DND-41 (cell line): ENCODE measurements around the gene TSPAN17.

Experiments
- EZH2 ChIP-seq: IDR thresholded peaks from 3 replicates; pipeline ENCODE4 v1.6.1; 2012; ENCODE audit warnings: borderline replicate concordance, low read depth, mild to moderate bottlenecking, moderate library complexity, low read length, inconsistent platforms; ENCODE audit not compliant: severe bottlenecking
- TF ChIP-seq, protein P1 (sequence below): IDR thresholded peaks from 2 replicates; pipeline ENCODE4 v1.5.1; 2012; ENCODE audit warnings: borderline replicate concordance, low read length, moderate library complexity, mild to moderate bottlenecking; ENCODE audit not compliant: poor library complexity, severe bottlenecking; ENCODE audit errors: extremely low read depth

DNA sequence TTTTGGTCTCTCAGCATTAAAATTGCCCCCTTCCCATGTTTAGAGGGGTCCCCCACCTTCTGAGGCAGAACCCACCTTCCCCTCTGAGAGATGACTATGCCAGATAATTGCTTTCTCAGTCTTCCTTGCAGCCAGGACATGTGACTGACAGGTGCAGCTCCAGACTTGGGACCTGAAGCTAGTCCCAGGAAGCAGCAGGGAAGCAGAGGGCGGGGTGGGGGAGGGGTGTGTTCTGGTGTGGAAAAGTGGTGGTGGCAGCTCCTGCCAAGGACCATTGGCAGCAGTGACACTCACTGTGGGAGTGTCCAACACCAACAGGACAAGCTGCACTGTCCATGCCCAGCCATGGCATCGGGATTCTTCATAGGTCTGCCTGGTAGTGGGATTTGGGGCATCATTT is 14.5 kb upstream of the TSPAN17 start:
- TF ChIP-seq, protein P1, sequence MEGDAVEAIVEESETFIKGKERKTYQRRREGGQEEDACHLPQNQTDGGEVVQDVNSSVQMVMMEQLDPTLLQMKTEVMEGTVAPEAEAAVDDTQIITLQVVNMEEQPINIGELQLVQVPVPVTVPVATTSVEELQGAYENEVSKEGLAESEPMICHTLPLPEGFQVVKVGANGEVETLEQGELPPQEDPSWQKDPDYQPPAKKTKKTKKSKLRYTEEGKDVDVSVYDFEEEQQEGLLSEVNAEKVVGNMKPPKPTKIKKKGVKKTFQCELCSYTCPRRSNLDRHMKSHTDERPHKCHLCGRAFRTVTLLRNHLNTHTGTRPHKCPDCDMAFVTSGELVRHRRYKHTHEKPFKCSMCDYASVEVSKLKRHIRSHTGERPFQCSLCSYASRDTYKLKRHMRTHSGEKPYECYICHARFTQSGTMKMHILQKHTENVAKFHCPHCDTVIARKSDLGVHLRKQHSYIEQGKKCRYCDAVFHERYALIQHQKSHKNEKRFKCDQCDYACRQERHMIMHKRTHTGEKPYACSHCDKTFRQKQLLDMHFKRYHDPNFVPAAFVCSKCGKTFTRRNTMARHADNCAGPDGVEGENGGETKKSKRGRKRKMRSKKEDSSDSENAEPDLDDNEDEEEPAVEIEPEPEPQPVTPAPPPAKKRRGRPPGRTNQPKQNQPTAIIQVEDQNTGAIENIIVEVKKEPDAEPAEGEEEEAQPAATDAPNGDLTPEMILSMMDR: no peak
- TF ChIP-seq EZH2: no peak
